ENCODE measurements around the gene SIGLECL1. TPM values are rescaled to one million over a fixed set of nuclear protein-coding genes. Genes with fewer than 3 reads are reported as not detected.

Gene SIGLECL1
- not detected in 2 replicates for total RNA-seq (2021)
- long read RNA-seq: 0 reads

DNA sequence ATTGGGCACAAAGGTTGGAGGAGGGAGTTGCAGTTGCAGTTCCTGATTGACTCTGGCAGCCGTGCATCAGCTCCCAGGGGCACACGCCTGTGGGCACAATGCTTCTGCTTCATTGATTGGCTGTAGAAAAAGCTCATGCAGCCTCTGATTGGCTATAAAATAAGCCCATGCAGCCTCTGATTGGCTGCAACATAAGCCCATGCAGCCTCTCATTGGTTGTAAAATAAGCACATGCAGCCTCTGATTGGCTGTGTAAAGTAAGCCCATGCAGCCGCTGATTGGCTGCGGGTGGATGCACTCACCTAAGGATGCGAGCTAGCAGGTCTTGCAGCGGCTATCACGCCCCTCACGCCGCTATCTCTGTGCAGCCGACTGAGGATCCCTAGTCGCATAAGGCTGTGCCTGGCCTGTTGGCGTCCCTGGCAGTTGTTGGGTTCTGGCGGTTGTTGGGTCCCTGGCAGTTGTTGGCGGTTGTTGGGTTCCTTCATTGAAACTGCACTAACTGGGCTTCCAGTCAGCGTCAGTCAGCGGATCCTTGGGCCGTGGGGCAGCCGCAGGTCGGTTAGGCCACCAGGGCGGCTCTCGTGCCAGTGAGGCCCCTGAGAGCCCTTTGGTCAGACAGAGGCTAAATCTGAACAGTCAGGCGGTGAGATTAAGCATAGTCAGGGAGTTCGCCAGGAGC lies at the start of gene SIGLECL1:
Gene SIGLECL1, plus strand, starts transcription at position 295 of the 682 bp plus-strand sequence. CDS start 12,993 bp downstream, outside the sequence.
- H4K91ac ChIP-seq (ENCODE audit: insufficient read length, low read depth, low read length): no peak within 1 kb of the TSS
- no peak within 1 kb of the TSS for H3K23ac ChIP-seq (ENCODE audit: insufficient read length, low read depth, low read length)
- Mint-ChIP-seq H3K4me1 (peaks cover 0 to 4% of the 10 kb centered on the region in 2 experiments; a peak in 1 of 4 replicates), H3K36me3 (ENCODE audit: insufficient read depth in 1 of 3, low read depth in 3 of 3) (no peaks in the 10 kb centered on the region; a peak in 1 of 7 replicates), H3K27me3 (ENCODE audit: low read depth) (peaks cover 2% of the 10 kb centered on the region; the same call in 1 of the 2 replicates), H3K9me3 (peaks cover 0 to 50% of the 10 kb centered on the region in 2 experiments; a peak in 2 of 5 replicates), H3K27ac (no peak within 1 kb of the TSS), H3K4me3 (no peak within 1 kb of the TSS)
- no peaks in the 10 kb centered on the region for H4K20me1 ChIP-seq (ENCODE audit: control insufficient read depth, insufficient read depth, insufficient read length)
- peak; percentile 21; the same call in 1 of the 3 replicates for TF ChIP-seq CTCF (conservative IDR thresholded peaks at IDR 0.05)
- no peak within 1 kb of the TSS for H3K4me2 ChIP-seq (ENCODE audit: insufficient read depth, insufficient read length, low read length)
- H3K23me2 ChIP-seq (ENCODE audit: insufficient read length, low read depth, low read length, poor library complexity, severe bottlenecking): no peaks in the 10 kb centered on the region
- no peak within 1 kb of the TSS for H4K5ac ChIP-seq (ENCODE audit: insufficient read length, low read depth, low read length)
- no peaks in the 10 kb centered on the region for H3K79me1 ChIP-seq (ENCODE audit: insufficient read depth, low read depth, low read length, poor library complexity, severe bottlenecking)
- H3K27ac ChIP-seq (ENCODE audit: insufficient read length, low read depth, low read length): no peak within 1 kb of the TSS
- no peak within 1 kb of the TSS for H2BK5ac ChIP-seq (ENCODE audit: insufficient read length, low read length)
- no peaks in the 10 kb centered on the region for H3K79me2 ChIP-seq (ENCODE audit: insufficient read depth, low read length)
- no peak within 1 kb of the TSS for H3K9ac ChIP-seq (ENCODE audit: extremely low read depth, insufficient read length, low read length)
- no peak within 1 kb of the TSS for H2BK120ac ChIP-seq (ENCODE audit: low read depth, low read length, poor library complexity, severe bottlenecking)
- no peaks in the 10 kb centered on the region for H3K4me1 ChIP-seq (ENCODE audit: insufficient read depth, low read length)
- peak; percentile 39 for DNase-seq
- H3K4ac ChIP-seq (ENCODE audit: low read depth, low read length): no peak within 1 kb of the TSS
- H3T11ph ChIP-seq (ENCODE audit: low read length): no peak within 1 kb of the TSS
- H3K56ac ChIP-seq (ENCODE audit: insufficient read length, low read depth, low read length): no peak within 1 kb of the TSS
- H3K9me3 ChIP-seq (ENCODE audit: control insufficient read depth, low read depth, low read length): no peaks in the 10 kb centered on the region
- H2BK15ac ChIP-seq (ENCODE audit: low read depth, low read length): no peak within 1 kb of the TSS
- no peak within 1 kb of the TSS for H4K8ac ChIP-seq (replicated peaks; ENCODE audit: insufficient read length, low read depth, low read length)
- no peak within 1 kb of the TSS for H2AFZ ChIP-seq (ENCODE audit: low read length)
- H3K27me3 ChIP-seq (ENCODE audit: insufficient read depth, low read length): no peaks in the 10 kb centered on the region
- no peak within 1 kb of the TSS for H3K14ac ChIP-seq (ENCODE audit: insufficient read depth, low read length)
- no peak within 1 kb of the TSS for H3K18ac ChIP-seq (ENCODE audit: insufficient read length, low read depth, low read length)
- no peak within 1 kb of the TSS for H2AK5ac ChIP-seq (ENCODE audit: insufficient read length, low read length)
- no peak within 1 kb of the TSS for H2BK12ac ChIP-seq (ENCODE audit: insufficient read length, low read depth, low read length)
- WGBS (ENCODE audit: extremely low coverage, insufficient read length, low lambda C conversion rate): no CpG with 5 or more reads among the region's 23 CpGs
- H2BK20ac ChIP-seq (ENCODE audit: low read depth, low read length, poor library complexity, severe bottlenecking): no peak within 1 kb of the TSS

All from H9 (cell line).